ENCODE measurements around the gene ZNF778.

GRCh38 chr16:89281189-89281577, 63.7 kb downstream of the ZNF778 start:
- TF ChIP-seq CTCF (IDR thresholded peaks at IDR 0.05) (no peak), ZBTB33 (IDR thresholded peaks at IDR 0.05; ENCODE audit: borderline replicate concordance, low read depth) (no peak), CHD2 (IDR thresholded peaks at IDR 0.05; ENCODE audit: low read length, partially characterized antibody) (no peak), REST (IDR thresholded peaks at IDR 0.05; ENCODE audit: low read depth, low read length) (no peak), SMC3 (IDR thresholded peaks at IDR 0.05; ENCODE audit: low read depth, low read length) (no peak), EZH2phosphoT487 (IDR thresholded peaks at IDR 0.05; ENCODE audit: borderline replicate concordance, low read depth) (no peak), TAF1 (IDR thresholded peaks at IDR 0.05; ENCODE audit: borderline replicate concordance, low read depth, low read length) (no peak), POLR2AphosphoS5 (IDR thresholded peaks at IDR 0.05; ENCODE audit: low read depth, low read length) (no peak), RXRA (IDR thresholded peaks at IDR 0.05; ENCODE audit: borderline replicate concordance, low read depth) (no peak), JUND (IDR thresholded peaks at IDR 0.05) (no peak)
